Right renal cortex interstitium (tissue), 3 donors: Measurements from ENCODE around the gene ATOH7. TPM values are rescaled to one million over a fixed set of nuclear protein-coding genes. Genes with fewer than 3 reads are reported as not detected.
"Not testable (repeated sequence)": the region's sequence is repeated elsewhere in the genome, so short reads cannot be mapped to it uniquely, and the experiment has no call there.

Source experiments
- DNase-seq, 3 donors: peaks; one replicate each; pipeline ENCODE4 v3.0.0-alpha.2; 2013; ENCODE audit warnings: low read depth in 3 of 3, low spot score in 2 of 3
- polyA plus RNA-seq, 3 donors: library from polyadenylated mRNA; unstranded; fragments of 120-200 nt; gene quantifications; one replicate each; pipeline ENCODE4 v1.2.1, GENCODE V29; 2013; ENCODE audit not compliant: insufficient read length in 3 of 3

The ATOH7 gene
- polyA plus RNA-seq, result 1 to 10 TPM in 2 of 3 donors, under 1 TPM in 1; 0.95 to 1.7 (median 1.5) TPM

DNA sequence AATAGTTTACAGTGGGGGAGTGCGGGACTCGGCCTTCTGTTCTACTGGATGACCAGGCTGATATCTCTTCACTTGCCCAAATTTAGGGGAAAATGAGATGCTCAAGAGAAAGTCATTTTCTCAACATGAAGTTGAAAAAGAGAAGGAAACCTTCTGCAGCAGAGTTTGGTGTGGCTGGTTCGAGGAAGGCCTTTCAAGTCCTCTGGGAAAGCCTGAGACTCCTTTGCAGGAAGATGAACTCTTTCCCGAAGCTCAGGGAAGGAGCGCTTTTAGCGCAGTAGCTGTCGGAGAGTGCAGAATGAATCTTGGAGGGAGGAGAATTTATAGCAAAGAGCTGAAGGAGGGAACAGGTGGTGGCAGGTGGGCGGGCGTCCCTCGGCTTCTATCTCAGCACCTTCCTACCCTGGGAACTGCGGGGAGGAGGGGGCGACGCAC lies at the start of gene ATOH7:
Gene ATOH7 (minus strand): TSS at position 297 of the 435 bp plus-strand sequence. CDS start 436 bp downstream, outside the sequence.
- DNase-seq, result peak in 1 of 3 donors; percentile 54

DNA sequence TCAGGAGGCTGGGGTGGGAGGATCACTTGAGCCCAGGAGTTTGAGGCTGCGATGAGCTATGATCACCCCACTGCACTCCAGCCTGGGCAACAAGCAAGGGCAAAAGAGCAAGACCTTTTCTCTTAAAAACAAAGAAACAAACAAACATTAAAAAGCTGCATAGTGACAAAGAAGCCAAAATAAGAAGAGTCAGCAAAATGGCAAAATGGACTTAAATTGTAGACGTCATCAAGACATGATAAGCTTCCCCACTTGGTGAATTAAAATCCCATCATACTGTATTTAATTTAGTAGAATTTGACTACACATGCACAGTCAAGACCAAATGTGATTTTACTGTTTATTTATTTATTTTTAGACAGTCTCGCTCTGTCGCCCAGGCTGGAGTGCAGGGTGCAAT lies 48.8 kb upstream of the ATOH7 start:
- DNase-seq, result no peak

DNA sequence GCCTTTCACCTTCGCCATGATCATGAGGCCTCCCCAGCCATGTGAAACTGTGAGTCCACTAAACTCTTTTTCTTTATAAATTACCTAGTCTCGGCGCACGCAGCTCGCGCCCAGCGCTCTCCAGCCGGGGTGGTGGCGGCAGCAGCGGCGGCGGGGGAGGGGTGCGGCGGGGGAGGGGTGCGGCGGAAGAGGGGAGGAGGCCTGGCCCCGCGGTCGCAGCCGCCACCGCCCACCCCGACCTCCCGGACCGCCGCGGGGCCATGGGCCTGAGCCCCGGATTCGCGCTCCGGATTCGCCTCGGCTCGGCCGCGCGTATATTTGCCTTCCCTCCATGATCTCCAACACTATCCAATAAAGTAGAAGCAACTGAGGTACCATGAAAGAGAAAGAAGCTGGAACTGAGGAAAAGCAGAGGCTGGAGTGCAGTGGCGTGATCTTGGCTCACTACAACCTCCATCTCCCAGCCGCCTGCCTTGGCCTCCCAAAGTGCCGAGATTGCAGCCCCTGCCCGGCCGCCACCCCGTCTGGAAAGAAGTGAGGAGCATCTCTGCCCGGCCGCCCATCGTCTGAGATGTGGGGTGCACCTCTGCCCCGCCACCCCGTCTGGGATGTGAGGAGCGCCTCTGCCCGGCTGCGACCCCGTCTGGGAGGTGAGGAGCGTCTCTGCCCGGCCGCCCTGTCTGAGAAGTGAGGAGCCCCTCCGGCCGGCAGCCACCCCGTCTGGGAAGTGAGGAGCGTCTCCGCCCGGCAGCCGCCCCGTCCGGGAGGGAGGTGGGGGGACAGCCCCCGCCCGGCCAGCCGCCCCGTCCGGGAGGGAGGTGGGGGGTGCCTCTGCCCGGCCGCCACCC lies 47.2 kb upstream of the ATOH7 start:
- not testable (repeated sequence) for DNase-seq

DNA sequence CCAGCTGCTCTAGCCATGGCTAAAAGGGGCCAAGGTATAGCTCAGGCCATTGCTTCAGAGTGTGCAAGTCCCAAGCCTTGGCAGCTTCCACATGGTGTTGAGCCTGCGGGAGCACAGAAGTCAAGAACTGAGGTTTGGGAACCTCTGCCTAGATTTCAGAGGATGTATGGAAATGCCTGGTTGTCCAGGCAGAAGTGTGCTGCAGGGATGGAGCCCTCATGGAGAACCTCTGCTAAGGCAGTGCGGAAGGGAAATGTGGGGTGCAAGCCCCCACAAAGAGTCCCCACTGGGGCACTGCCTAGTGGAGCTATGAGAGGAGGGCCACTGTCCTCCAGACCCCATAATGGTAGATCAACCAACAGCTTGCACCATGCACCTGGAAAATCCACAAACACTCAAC lies 45.9 kb upstream of the ATOH7 start:
- not testable (repeated sequence) for DNase-seq

DNA sequence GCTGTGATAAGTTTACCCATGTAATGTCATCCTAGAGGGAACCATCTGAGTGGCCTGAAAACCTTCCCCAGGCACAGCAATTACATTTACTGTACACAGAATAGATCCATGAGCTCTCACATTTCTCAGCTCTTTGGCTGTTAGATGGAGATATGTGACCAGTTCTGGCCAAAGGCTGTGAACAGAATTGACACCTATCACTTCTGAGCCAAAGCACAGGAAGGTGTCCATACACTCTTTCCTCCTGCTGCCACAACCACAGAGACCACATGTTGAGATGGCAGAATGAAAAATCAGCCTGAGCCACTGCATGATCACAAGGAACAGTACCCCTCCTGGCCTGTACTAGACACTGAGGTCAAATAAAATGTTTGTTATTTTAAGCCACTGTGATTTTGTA lies 44.3 kb upstream of the ATOH7 start:
- DNase-seq, result no peak

DNA sequence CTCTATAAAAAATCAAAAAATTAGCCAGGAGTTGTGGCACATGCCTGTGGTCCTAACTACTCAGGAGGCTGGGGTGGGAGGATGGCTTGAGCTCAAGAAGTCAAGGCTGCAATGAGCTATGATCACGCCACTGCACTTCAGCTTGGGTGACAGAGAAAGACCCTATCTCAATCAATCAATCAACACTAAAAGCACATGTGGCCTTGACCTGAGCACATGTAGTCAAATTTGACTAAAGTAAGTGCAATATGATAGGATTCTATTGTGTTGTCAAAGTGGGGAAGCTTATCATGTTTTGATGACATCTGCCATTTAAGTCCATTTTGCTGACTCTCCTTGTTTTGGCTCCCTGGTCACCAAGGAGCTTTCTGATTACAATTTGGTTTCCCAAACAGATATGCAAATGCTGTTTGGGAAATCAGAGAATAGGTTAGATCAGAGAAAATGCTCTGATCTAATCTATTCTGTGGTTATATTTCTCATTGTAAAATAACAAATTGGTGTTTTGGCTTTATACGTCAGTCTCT lies 43.8 kb upstream of the ATOH7 start:
- no peak for DNase-seq

DNA sequence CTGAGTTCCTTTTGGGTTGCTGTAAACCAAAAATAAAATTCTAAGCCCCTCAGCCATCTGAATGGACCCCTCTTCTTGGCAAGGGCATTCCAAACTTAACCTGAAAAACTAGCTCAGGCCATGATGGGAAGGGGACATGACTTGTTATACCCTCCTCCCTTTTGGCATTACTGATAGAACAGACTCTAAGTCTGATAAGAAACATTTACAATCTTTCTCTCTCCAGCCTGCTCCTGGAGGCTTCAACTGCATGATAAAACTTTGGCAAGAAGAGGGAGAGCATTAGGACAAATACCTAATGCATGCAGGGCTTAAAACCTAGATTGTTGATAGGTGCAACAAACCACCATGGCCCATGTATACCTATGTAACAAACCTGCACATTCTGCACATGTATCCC lies 40.9 kb upstream of the ATOH7 start:
- no peak for DNase-seq

DNA sequence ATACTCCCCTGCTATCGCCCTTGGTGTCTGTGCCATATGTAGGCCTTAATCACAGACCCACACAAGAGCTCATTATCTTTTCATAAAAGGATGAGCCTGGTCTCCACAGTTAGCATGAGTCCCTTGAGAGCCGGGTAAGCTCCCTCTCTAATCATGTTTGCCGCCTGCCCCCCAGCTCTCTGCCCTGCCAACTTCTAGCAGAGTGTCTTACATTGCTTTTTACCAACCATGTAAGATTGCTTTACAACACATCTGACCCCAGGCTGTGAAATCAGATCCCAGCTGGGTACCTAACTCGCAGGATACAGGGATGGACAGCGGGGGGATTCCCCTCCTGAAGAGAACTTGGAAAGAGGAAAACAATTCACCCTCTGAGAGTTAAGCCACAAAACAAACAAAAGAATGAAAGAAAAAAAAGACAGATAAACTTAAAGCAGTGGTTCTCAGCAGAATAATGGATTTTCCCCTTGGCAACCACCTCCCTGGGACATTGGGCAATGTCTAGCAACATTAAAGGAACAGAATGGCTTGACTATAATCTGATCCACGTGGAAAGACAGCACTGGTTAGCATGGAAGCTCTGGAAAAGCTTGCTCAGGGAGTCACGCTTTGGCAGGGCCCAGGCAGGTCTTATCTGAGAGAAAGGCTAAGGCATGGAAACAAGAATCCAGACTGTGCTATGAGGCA lies 39.4 kb upstream of the ATOH7 start:
- DNase-seq, result no peak

DNA sequence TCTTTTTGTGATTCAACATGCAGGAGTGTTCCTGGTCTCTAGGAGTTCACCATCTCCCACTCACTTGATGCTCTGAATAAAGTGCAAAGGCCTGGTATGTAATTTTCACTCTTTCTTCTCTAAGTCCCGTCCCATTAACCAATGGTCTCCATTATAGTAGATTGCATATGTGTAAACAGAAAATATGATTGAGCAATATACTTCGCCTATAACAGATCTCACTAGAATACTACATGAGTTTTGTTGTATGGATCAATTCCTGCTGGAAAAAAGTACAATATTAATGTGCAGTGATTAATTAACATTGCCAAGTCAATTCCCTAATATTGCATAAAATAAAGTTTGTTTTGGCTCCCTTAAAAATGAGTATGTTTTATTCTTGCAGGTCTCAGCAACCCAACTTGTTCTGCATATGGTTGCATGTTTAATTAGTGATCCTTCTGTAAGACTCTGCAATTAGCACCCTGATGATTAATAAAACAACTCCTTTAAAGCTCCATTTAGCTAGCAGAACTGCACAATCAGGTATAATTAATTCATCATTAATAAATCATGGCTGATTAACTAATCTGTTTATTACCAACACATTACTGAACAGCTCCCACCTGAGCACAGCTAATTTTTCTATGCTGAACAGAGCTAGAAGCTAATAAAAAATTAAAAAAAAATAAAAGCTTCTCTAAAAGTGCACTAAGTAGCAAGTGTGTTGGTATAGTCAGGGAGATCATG lies 37.8 kb upstream of the ATOH7 start:
- DNase-seq, result no peak

DNA sequence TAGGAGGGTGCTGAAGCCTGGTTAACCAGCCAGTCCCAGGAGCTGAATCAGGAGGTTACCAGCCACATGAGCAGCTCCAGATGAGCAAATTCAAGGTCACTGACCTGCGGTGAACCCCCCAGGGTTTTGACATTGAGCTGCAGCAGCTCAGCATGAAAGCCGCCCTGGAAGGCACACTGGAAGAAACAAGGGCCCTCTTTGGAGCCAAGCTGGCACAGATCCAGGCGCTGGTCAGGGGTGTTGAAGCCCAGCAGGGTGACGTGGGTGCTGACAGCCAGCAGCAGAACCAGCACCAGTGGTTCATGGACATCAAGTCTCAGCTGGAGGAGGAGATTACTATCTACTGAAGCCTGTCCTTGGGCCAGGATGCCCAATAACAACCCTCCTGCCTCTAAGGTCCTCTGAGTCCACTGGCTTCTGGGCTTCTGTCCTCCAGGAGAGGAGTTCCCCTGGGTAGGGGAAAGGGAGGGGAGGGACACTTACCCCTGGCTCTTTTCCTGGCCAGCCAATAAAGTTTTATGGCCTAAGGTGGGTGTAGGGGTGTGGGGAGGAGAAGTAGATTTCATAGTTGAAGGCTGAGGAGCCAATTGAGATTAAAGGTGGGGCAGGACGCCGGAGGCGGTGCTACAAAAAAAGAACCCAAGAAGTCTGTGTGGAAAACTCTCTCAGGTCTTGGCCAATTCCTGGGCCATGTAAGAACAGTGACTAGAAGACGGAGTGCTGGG lies 29.4 kb upstream of the ATOH7 start:
- no peak for DNase-seq

DNA sequence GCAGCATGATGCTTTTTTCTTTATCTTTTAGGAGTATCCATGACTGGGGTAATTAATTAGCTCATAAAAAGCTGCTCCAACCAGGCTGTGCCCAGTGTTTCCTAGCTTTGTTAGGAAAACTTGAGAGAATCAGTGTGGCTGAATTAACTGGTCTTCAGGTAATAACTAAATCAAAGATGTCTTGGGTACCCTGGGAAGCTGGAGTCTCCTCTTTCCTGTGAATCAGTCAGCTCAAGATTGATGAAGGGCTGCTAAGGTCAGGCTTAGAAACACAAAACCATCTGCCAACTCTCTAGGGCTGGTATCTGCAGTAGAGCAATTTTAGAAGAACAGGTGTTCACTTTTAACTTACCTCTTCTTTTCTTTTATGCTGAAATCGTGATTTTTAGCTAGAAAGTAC lies 21.4 kb upstream of the ATOH7 start:
- no peak for DNase-seq

DNA sequence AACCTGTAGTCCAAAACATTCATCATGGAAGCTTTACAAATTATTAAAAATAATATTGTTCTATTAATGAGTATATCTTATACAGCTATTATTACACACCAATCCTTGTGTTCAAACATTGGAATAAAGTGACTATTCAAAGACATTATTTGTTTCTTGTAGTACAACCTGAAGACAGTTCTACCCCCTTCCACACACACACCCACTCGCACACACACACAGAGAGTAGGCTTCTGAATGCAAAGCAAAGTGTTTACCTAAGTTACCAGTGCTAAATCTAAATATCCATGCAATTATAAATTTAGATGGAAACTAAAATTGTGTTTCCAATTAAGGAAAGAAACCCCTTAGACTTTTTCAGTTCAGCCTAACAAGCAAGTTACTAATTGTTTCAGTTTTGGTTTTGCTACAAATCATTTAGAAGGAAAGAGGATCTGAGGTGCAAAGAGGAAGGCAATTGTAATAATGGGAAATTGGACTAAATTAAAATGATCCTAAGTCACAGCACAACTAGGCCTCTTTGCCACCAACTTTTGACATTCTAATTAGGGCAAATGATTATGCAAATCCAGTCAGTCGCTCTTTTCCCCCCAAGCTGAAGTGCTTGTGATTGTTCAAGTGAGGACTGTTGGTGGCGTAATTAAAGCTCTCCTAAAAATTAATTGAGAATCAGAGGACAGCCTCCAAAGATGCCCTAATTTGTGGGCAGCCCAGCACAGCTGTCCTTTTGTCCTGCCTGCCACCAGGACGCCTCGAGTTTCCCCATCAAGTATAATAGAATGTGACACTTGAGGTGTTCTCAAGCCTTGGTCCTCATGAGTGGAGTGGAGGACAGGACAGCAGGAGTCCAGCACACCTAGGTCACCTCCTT lies 19.9 kb upstream of the ATOH7 start:
- no peak for DNase-seq

DNA sequence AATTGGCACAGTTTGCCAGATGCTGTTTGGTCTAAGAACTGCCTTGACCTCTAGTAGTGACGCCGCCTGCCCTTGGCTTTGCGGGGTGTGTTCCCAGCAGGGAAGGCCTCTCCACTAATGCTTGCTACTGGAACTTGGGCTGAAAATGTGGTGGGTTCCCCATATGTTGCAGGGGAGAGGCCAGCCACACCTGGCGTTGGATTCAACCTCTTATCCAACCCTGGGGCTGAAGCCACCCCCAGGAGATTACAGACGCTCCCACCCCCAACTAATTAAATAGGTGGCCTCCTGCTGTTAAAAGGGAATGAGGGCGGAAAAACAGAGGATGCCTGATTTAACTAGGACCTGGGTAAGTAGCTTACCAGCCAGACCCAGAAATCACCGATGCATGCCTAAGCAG lies 19.2 kb upstream of the ATOH7 start:
- no peak for DNase-seq

DNA sequence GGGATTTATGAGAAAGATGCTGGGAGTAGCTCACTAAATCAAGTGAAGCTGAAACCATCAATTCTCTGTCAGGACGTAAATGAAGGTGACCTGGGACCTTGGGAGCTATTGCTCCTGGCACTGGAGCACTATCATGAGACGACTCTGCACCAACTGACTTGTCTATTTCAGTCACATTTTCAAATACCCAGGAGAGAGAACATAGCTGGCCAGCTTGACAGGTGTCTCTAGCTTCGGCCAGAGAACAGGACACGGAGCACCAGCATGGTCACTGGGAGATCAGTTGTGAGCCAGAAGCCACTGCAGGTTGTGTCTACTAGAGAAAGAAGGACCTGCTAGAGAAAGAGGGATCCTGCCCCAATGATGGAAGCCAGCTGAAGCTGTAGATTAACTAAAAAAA lies 17.4 kb upstream of the ATOH7 start:
- no peak for DNase-seq

DNA sequence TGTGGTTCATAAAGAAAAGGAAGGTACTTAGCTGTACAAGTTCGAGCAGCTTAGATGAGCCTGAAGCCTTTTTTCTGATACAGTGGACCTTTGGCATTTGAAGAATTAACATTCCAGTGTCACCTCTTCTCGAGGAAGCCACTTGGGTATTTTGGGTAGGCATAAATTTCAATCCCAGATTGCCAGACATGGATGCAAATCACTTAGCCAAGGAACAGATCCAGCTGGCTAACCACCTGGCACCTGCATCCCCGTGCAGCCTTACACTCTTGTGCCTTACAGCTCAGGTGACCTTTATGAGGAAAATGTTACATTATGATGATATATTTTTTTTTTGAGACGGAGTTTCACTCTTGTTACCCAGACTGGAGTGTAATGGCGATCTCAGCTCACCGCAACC lies 16.0 kb upstream of the ATOH7 start:
- DNase-seq, result no peak

DNA sequence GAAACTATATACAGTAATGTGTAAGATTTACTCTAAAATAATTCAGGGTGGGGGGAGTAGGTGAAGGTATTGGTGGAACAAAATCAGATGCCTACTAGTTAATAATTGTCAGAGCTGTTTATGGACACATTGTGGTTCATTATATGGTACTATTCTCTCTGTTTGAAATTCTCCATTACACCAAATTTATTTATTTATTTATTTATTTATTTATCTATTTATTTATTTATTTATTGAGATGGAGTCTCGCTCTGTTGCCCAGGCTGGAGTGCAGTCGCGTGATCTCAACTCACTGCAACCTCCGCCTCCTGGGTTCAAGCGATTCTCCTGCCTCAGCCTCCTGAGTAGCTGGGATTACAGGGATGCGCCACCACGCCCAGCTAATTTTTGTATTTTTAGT lies 14.5 kb upstream of the ATOH7 start:
- not testable (repeated sequence) for DNase-seq

DNA sequence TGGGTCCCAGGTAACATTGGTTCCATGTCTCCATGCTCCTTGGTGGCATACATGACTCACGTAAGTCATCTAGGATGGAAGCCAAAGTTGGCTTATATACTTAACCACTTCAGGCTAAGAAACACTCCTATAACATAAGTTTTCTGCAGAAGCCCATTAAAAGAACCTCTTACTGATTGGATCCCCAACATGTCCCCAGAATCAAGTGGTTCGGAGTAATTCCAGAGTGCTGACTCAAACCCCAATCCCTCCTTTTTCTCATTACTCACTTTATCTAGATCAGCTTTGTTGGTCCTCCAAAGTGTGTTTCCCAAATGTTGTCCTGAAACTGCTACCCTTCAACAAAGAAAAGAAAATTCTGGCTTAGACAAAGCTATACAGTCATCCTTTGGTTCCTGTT lies 10.1 kb upstream of the ATOH7 start:
- no peak for DNase-seq

DNA sequence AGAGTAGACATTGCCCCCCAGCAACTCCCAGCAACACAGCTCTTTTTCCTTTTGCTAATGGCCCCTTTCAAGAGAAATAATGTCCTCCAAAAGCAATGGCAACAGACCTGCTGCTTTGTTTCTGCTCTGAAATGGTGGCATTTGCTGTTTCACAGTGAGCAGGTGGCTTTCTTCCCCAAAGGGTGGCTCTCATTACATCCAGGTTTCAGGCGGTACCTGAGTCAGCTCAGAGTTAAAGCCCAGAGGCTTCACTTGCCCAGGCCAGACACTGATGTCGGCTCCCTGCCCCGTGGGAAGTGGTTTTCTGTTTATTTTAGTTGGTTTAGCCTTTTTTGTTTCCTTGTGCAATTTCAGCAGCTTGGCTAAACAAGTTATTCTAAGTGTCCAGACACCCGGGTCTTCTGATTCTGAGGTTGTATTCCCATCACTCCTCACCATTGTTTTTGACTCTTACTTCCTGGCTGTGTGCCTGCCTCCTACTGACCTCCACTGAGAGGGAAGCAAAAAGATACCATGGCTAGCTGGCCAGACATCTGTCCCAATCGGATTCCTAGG lies 7.8 kb upstream of the ATOH7 start:
- DNase-seq, result no peak

DNA sequence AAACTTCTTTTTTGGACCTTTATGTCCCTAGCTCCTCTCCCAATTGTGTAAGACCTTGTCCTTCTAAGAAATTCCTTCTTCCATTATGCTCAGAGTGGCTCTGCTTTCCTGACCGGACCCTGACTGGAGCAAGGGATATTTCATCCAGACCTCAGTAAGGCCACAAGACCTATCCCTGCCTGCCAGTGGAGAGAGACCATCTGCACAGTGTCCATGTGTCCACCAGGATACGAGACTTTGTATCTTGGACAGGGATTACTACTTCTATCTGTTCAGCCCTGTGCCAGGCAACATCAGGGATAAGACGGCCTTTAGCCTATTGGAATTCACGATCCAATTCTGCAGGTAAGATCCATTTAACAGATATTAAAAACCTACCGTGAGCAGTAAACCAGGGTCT lies 7.2 kb upstream of the ATOH7 start:
- DNase-seq, result no peak
